Ovary (tissue), 3 donors: ENCODE results near the gene RBPJL.

Experiments used
- CTCF ChIP-seq, 3 donors: fragments of 450-650 bp in 2 of 3; fragments of 200-600 bp in 1 of 3; IDR thresholded peaks; one replicate each; pipeline versions ENCODE4 v1.5.1 to v1.8.0; 2016 to 2022; ENCODE audit warnings: antibody characterized with exemption in 3 of 3, mild to moderate bottlenecking in 1 of 3
- EP300 ChIP-seq: sonication (generic); formaldehyde crosslinking; IDR thresholded peaks from one replicate; pipeline ENCODE4 v1.6.1; 2017; ENCODE audit warnings: antibody characterized with exemption
- POLR2A ChIP-seq: fragments of 450-650 bp; IDR thresholded peaks from one replicate; pipeline ENCODE4 v1.6.1; 2017; ENCODE audit warnings: antibody characterized with exemption, mild to moderate bottlenecking, moderate library complexity
- donor health status: DM: no; HTN: no; CAD: no.

GRCh38 chr20:45341579-45341938 lies 34.9 kb downstream of the RBPJL start:
- TF ChIP-seq CTCF (IDR thresholded peaks at IDR 0.05) (no peak), POLR2A (no peak), EP300 (no peak)
